GM21528 (cell line): Measurements from ENCODE around the gene GH2.
"Not testable (repeated sequence)": the region's sequence is repeated elsewhere in the genome, so short reads cannot be mapped to it uniquely, and the experiment has no call there.

Experiments used
- ATAC-seq: cut with Tn5 transposase; IDR thresholded peaks from one replicate; pipeline ENCODE4 v1.9.1; 2021; ENCODE audit warnings: mild to moderate bottlenecking, moderate library complexity; ENCODE audit not compliant: unreplicated experiment, low FRiP score

The GH2 gene

DNA sequence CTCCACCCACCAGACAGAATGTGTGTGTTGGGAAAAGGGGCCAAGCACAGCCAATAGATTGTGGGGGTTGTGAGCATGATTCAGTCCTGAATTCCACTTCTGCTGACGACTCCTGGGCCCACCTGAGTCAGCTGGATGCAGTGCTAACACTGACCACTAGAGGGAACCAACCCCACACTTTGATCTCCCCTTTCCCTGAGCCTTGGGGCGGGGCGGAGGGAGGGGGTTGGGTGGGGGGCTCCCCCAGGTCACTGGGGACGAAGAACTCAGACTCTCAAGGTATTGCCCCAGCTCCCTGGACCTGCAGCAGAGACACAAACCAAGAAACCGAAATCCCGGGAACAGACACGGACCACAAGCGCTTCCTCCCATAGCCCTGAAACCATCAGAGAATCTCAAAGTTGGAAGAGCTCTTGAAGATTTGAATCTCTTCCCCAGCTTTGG, 29.9 kb upstream of the GH2 start:
- no peak for ATAC-seq

DNA sequence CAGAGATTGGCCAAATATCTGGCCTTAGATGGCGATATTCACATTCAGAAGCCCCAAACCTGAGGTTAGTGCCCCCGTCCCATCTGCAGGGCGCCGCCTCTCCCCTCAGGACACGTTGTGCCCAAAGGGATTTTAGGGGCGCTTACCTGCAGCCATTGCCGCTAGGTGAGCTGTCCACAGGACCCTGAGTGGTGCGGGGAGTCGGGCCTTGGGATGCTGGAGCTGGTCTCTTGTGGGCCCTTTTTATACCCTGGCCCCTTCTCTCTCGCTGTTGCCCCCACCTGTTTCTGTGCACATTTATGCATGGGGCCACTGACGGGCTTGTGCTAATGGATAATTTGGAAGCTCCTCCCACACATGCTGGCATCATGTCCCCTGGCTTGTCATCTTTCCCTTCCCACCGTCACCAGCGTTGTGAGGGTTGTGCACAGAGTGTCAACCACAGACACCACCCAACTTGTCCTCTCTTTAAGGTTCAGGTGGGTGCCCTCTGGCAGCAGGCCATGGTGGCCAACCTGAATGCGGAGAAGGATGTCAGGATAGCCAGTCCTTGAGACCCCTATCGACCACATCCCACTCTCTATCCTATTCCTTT, 29.4 kb upstream of the GH2 start, which contains the start of gene CSHL1:
Gene CSHL1 (minus strand): TSS at position 218 of the 595 bp plus-strand sequence. CDS start 62 bp downstream, at position 156.
- ATAC-seq, result no peak

DNA sequence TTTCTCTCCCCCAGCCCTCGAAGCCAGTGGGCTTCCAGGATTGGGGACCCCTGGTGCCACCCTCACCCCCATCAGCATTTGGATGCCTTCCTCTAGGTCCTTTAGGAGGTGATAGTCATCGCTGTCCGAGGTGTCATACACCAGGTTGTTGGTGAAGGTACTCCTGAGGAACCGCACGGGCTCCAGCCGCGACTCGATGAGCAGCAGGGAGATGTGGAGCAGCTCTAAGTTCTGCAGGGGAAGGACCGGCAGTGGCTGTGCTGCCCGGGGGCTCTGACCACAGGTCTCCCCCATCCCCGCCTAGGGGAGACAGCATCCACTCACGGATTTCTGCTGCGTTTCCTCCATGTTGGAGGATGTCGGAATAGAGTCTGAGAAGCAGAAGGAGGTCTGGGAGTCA, 28.4 kb upstream of the GH2 start:
- ATAC-seq, result no peak

DNA sequence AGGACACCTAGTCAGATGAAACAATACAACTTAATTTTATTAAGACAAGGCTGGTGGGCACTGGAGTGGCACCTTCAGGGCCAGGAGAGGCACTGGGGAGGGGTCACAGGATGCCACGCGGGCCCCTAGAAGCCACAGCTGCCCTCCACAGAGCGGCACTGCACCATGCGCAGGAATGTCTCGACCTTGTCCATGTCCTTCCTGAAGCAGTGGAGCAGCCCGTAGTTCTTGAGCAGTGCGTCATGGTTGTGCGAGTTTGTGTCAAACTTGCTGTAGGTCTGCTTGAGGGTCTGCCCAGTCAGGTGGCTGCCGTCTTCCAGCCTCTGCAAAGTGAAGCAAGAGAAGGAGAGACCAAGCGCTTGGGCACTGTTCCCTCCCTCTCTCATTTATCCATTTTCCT, 27.8 kb upstream of the GH2 start:
- not testable (repeated sequence) for ATAC-seq

DNA sequence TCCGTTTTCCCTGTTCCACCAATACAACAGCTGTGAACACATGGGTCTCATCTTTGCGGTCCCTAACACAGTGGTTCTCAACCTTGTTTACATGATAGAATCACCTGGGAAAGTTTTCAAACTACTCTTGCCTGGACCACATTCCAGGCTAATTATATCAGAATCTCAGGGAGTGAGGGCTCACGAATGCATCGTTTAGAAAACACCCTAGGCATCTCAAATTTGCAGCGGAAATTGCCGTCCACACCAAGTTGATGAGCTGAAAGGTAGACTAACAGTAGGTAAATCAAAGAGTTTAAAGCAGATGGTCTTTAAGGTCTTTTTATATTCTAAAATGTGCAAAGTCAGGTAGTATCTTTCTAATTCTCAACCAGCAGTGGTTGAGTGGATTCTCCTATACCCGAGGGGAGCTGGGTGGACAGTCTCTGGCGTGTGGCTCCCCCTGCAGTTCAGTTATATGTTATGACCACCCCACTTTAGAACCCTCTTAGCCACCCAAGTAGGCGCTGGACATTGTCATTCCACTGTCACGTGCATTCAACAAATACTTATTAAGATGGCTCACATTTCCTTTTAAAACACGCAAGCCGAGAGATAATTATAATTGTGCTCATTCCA, 25.5 kb upstream of the GH2 start:
- ATAC-seq, result not testable (repeated sequence)

DNA sequence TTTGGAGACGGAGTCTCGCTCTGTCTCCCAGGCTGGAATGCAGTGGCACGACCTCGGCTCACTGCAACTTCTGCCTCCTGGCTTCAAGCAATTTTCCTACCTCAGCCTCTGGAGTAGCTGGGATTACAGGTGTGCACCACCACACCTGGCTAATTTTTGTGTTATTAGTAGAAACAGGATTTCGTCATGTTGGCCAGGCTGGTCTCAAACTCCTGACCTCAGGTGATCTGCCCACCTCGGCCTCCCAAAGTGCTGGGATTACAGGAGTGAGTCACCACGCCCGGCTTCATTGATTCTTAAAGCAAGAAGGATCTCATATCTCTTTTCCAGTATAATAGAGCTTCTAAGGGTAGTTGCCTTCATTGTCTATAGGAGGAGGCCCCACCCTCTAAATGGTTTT, 23.1 kb upstream of the GH2 start:
- not testable (repeated sequence) for ATAC-seq

DNA sequence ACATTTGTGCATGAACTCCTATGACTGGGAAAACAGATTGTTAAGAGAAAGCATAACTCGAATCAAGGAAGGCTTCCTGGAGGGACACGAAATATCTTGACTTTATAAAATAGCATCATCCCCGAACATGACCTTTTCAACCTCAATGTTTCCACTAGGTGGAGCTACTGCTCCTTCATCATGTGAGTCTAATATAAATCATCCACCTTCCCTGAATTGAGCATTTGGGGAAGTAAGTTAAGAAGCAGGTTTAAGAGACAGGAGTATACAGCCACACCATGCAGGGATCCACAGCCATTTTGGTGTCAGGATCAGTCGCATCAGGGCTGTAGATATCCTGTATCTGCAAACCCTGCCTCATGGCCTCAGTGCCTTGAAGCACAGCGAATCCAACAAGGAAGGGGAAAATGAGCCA, 22.1 kb upstream of the GH2 start:
- not testable (repeated sequence) for ATAC-seq

DNA sequence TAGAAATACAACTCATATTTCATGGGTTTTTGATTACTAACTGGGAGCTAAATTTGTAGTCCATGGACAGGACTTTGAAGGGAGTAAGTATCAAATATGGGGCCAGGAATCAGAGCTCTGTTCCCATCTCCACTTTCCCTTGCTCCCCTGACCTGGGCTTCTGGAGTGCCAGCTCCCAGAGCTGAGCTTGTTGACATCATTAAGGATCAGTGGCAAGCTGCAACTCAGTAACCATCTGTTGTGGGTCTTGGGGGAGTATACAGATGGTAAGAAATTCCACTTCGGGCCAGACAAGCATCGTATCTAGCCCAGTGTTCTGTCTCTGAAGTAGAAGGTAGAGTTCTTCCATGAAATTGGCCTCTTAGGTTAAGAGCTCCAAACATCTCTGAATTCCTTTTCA, 20.2 kb upstream of the GH2 start:
- ATAC-seq, result not testable (repeated sequence)

DNA sequence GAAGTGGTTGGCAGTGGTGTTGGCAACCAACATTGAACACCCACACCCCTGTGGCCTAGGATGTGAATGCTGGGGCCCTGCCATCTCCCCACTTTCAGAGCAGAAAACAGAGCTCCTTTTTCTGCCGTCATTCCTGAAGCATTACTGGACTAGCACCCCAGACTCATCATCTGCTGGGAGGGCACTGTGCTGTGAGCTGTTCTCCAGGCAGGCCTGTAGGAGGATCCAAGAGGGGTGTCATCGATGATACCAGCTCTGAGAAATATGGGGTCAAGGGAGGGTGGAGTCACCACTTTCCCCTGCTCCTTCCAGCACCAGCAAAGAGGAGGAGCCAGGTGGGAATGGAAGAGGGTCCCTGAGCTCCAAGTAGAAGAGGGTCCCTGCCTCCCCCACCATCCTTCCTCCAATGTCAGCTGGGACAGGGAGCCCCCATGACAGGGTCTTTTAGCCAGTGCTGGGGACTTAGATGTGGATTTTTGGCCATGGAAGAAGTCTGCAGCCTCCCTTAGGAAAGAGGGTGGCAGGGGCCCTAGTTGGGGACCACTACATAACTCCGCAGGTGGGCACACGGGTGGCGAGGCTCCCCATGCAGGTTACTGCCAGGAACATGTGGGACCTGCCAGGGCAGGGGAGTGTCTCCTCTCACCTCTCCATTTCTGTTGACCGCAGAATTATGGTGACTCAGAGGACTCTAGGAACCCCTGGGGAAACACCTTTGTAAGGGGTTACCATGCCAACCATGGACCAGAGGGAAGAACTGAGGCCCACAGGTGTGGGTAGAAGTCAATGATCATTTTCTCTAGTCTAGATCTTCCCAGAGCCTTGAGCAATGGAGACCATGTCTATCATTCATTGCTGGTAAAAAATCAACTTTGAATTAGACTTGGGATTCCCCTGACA, 17.4 kb upstream of the GH2 start:
- ATAC-seq, result not testable (repeated sequence)

DNA sequence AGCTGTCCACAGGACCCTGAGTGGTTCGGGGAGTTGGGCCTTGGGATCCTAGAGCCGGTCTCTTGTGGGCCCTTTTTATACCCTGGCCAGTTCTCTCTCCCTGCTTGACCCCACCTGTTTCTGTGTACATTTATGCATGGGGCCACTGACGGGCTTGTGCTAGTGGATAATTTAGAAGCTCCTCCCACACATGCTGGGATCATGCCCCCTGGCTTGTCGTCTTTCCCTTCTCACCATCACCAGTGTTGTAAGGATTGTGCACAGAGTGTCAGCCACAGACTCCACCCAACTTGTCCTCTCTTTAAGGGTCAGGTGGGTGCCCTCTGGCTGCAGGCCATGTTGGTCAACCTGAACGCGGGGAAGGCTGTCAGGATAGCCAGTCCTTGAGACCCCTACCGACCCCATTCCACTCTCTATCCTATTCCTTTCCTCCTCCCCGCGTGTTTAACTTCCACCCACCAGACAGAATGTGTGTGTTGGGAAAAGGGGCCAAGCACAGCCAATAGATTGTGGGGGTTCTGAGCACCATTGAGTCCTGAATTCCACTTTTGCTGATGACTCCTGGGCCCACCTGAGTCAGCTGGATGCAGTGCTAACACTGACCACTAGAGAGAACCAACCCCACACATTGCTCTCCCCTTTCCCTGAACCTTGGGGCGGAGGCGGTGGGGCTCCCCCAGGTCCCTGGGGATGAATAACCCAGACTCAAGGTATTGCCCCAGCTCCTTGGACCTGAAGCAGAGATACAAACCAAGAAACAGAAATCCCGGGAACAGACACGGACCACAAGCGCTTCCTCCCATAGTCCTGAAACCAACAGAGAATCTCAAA, 15.0 kb upstream of the GH2 start, which contains the start of gene CSH1:
Gene CSH1 (minus strand): TSS at position 51 of the 831 bp plus-strand sequence. CDS start 63 bp downstream, outside the sequence.
- not testable (repeated sequence) for ATAC-seq

DNA sequence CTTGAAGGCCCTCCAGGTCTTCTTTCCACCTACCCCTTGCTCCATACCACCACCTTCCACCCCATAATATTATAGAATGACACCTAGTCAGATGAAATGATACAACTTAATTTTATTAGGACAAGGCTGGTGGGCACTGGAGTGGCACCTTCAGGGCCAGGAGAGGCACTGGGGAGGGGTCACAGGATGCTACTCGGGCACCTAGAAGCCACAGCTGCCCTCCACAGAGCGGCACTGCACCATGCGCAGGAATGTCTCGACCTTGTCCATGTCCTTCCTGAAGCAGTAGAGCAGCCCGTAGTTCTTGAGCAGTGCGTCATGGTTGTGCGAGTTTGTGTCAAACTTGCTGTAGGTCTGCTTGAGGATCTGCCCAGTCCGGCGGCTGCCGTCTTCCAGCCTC, 13.1 kb upstream of the GH2 start:
- not testable (repeated sequence) for ATAC-seq

DNA sequence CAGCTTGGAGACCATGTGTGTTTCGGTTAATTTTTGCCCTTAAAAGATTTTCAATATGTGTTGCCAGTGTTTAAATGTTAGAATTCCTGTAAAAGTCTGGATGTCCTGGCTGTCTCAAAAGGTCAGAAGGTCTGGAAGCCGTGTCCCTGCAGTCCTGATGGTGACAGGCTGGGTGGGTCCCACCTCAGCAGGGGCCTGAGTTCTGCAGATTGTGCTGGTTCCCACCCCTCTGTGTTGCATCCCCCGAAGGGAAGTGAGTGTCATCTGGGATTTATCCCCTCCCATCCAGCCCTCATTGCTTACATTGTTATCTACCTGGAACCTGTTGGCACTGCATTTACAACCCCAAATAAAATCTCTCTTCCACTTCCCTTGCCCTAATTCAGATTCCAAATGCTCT, 12.3 kb upstream of the GH2 start:
- not testable (repeated sequence) for ATAC-seq

DNA sequence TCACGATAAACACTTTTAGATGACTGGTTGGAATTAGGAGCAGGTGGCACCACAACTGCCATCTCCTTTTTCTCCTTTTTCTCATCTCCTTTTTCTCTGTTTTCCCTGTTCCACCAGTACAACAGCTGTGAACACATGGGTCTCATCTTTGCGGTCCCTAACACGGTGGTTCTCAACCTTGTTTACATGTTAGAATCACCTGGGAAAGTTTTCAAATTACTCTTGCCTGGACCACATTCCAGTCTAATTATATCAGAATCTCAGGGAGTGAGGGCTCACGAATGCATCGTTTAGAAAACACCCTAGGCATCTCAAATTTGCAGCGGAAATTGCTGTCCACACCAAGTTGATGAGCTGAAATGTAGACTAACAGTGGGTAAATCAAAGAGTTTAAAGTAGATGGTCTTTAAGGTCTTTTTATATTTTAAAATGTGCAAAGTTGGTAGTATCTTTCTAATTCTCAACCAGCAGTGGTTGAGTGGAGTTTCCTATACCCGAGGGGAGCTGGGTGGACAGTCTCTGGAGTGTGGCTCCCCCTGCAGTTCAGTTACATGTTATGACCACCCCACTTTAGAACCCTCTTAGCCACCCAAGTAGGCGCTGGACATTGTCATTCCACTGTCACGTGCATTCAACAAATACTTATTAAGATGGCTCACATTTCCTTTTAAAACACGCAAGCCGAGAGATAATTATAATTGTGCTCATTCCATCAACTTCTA, 10.7 kb upstream of the GH2 start:
- ATAC-seq, result not testable (repeated sequence)

DNA sequence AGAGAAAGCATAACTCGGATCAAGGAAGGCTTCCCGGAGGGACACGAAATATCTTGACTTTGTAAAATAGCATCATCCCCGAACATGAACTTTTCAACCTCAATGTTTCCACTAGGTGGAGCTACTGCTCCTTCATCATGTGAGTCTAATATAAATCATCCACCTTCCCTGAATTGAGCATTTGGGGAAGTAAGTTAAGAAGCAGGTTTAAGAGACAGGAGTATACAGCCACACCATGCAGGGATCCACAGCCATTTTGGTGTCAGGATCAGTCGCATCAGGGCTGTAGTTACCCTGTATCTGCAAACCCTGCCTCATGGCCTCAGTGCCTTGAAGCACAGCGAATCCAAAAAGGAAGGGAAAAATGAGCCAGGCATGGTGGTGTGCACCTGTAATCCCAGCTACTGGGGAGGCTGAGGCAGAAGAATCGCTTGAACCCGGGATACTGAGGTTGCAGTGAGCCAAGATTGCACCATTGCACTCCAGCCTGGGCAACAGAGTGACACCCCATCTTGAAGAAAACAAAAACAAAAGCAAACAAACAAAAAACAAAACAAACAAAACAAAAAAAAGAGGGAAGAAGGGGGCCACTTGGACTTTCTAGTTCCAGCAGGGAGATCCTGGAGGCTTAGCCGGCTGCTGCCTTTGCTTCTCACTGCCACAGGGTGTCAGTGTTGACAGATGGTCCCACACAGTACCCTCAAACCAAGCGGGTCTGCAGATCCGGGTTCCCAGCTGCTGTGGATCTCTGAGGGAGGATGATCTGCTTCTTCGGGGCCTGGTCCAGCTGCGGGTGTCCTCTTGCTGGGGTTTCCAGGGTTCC, 7.5 kb upstream of the GH2 start:
- not testable (repeated sequence) for ATAC-seq

DNA sequence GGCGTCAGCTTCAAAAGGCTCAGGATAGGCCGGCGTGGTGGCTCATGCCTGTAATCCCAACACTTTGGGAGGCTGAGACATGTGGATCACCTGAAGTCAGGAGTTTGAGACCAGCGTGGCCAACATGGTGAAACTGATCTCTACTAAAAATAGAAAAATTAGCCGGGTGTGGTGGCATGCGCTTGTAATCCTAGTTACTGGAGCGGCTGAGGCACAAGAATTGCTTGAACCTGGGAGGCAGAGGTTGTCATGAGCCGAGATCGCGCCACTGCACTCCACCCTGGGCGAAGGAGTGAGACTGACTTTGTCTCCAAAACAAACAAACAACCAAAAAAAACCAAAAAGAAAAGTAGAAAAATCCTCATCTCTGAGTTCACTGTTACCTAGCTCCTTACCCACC, 3.4 kb upstream of the GH2 start:
- ATAC-seq, result not testable (repeated sequence)

DNA sequence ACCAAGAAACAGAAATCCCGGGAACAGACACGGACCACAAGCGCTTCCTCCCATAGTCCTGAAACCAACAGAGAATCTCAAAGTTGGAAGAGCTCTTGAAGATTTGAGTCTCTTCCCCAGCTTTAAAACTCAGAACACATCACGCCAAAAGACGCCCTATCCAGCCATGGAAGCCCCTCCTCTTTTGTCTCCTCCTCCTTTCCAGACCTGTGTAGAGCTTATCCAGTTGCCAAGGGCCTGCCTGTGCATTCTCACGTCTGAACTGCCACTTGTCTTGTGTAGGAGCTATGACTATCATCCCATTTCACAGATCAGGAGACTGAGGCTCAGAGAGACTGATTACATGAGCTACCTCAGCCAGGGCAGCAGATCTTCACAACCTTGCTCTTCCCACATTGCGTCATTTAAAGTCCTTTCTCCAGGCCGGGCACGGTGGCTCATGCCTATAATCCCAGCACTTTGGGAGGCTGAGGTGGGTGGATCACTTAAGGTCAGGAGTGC, 932 bp upstream of the GH2 start:
- ATAC-seq, result not testable (repeated sequence)

DNA sequence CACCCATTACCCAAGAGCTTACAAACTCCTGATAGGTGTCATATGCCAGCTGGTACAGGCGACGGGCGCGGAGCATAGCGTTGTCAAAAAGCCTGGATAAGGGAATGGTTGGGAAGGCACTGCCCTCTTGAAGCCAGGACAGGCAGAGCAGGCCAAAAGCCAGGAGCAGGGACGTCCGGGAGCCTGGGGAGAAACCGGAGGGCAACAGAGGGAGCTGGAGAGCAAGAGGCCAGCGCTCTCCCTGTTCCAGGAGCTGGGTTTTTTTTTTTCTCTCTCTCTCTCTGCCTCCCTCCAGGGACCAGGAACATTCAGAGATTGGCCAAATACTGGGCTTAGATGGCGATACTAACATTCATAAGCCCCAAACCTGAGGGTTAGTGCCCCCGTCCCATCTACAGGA, 407 bp downstream of the GH2 start:
- ATAC-seq, result not testable (repeated sequence)

DNA sequence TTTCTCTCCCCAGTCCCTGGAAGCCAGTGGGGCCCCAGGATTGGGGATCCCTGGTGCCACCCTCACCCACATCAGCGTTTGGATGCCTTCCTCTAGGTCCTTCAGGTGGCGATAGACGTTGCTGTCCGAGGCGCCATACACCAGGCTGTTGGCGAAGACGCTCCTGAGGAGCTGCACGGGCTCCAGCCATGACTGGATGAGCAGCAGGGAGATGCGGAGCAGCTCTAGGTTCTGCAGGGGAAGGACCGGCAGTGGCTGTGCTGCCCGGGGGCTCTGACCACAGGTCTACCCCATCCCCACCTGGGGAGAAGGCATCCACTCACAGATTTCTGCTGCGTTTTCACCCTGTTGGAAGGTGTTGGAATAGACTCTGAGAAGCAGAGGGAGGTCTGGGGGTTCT, 1.0 kb downstream of the GH2 start:
- ATAC-seq, result no peak
